ENCODE data around the gene CASQ2.

Gene CASQ2

DNA sequence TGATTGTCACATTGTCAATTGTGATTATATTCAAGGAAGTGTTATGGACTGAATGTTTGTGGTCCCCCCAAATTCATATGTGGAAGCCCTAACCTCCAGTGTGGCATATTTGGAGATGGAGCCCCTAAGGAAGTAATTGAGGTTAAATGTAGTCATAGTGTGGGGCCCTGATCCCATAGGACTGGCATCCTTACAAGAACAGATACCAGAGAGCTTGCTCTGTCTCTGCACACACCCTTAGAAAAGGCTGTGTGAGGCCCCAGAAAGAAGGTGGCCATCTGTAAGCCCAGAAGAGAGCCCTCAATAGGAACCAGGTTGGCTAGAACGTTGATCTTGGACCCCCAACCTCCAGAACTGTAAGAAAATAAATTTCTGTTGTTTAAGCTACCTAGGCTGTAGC is 98.6 kb downstream of the CASQ2 start:
- Histone ChIP-seq H3K4me3 (ENCODE audit: low read depth in 1 of 2, low read length in 1 of 2) (no peak overlapping the region), H3K36me3 (no peaks in the 10 kb centered on the region), H3K27ac (no peak overlapping the region), H3K27me3 (no peaks in the 10 kb centered on the region), H3K9me3 (no peaks in the 10 kb centered on the region), H3K4me1 (ENCODE audit: control insufficient read depth in 1 of 2, insufficient read depth in 1 of 2, low read depth in 1 of 2, low read length in 1 of 2) (no peaks in the 10 kb centered on the region)
- TF ChIP-seq, protein P1, sequence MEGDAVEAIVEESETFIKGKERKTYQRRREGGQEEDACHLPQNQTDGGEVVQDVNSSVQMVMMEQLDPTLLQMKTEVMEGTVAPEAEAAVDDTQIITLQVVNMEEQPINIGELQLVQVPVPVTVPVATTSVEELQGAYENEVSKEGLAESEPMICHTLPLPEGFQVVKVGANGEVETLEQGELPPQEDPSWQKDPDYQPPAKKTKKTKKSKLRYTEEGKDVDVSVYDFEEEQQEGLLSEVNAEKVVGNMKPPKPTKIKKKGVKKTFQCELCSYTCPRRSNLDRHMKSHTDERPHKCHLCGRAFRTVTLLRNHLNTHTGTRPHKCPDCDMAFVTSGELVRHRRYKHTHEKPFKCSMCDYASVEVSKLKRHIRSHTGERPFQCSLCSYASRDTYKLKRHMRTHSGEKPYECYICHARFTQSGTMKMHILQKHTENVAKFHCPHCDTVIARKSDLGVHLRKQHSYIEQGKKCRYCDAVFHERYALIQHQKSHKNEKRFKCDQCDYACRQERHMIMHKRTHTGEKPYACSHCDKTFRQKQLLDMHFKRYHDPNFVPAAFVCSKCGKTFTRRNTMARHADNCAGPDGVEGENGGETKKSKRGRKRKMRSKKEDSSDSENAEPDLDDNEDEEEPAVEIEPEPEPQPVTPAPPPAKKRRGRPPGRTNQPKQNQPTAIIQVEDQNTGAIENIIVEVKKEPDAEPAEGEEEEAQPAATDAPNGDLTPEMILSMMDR (IDR thresholded peaks at IDR 0.05), result no peak

- H3K4me3 ChIP-seq (ENCODE audit: low read depth in 1 of 2, low read length in 1 of 2), result no peak overlapping the region
- H3K27ac ChIP-seq, result no peak overlapping the region
- H3K36me3 ChIP-seq, result no peaks in the 10 kb centered on the region
- H3K27me3 ChIP-seq, result no peaks in the 10 kb centered on the region
- TF ChIP-seq, protein P1 (IDR thresholded peaks at IDR 0.05), result no peak
- H3K9me3 ChIP-seq, result no peaks in the 10 kb centered on the region
- no peaks in the 10 kb centered on the region for H3K4me1 ChIP-seq (ENCODE audit: control insufficient read depth in 1 of 2, insufficient read depth in 1 of 2, low read depth in 1 of 2, low read length in 1 of 2)
These were observed 99.4 kb downstream of the CASQ2 start for GRCh38 chr1:115669002-115669673.

GRCh38 chr1:115668579-115668978 is 99.9 kb downstream of the CASQ2 start:
- no peaks in the 10 kb centered on the region for H3K9me3 ChIP-seq
- no peaks in the 10 kb centered on the region for H3K36me3 ChIP-seq
- no peaks in the 10 kb centered on the region for H3K27me3 ChIP-seq
- no peak overlapping the region for H3K27ac ChIP-seq
- TF ChIP-seq, protein P1 (IDR thresholded peaks at IDR 0.05), result no peak
- no peak overlapping the region for H3K4me3 ChIP-seq (ENCODE audit: low read depth in 1 of 2, low read length in 1 of 2)
- no peaks in the 10 kb centered on the region for H3K4me1 ChIP-seq (ENCODE audit: control insufficient read depth in 1 of 2, insufficient read depth in 1 of 2, low read depth in 1 of 2, low read length in 1 of 2)

DNA sequence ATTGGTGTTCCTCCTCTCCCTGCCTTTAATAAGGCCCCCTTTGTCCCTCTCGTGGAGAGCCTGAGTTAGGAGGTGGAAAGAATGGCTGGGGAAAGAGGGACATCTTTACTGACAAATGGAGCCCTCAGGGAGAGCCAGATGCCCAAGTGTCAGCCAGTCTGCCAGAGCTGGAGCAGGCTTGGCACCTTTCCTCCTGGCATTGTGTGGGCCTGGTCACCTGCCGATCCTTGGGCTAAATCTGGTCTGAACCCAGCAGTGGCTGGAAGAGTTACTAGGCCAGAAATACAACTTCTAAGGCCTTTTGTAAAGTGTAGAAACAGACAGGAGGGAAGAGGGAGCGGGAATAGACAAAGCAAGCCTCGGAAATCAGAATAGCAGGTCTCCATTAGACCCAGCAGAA is 101.8 kb downstream of the CASQ2 start:
- H3K9me3 ChIP-seq, result no peaks in the 10 kb centered on the region
- H3K27ac ChIP-seq, result no peak overlapping the region
- no peaks in the 10 kb centered on the region for H3K4me1 ChIP-seq (ENCODE audit: control insufficient read depth in 1 of 2, insufficient read depth in 1 of 2, low read depth in 1 of 2, low read length in 1 of 2)
- H3K4me3 ChIP-seq (ENCODE audit: low read depth in 1 of 2, low read length in 1 of 2), result no peak overlapping the region
- no peaks in the 10 kb centered on the region for H3K36me3 ChIP-seq
- TF ChIP-seq, protein P1 (IDR thresholded peaks at IDR 0.05), result no peak
- H3K27me3 ChIP-seq, result no peaks in the 10 kb centered on the region

- H3K36me3 ChIP-seq, result no peaks in the 10 kb centered on the region
- H3K4me1 ChIP-seq (ENCODE audit: control insufficient read depth in 1 of 2, insufficient read depth in 1 of 2, low read depth in 1 of 2, low read length in 1 of 2), result no peaks in the 10 kb centered on the region
- TF ChIP-seq, protein P1 (IDR thresholded peaks at IDR 0.05), result no peak
- H3K27me3 ChIP-seq, result no peaks in the 10 kb centered on the region
- no peaks in the 10 kb centered on the region for H3K9me3 ChIP-seq
- H3K27ac ChIP-seq, result no peak overlapping the region
- no peak overlapping the region for H3K4me3 ChIP-seq (ENCODE audit: low read depth in 1 of 2, low read length in 1 of 2)
These were observed 102.3 kb downstream of the CASQ2 start for GRCh38 chr1:115666206-115666605.
